OCI-LY7 (cell line): ENCODE data around the gene WASHC4. TPM values are rescaled to one million over a fixed set of nuclear protein-coding genes. Genes with fewer than 3 reads are reported as not detected.
"Not testable (repeated sequence)": the region's sequence is repeated elsewhere in the genome, so short reads cannot be mapped to it uniquely, and the experiment has no call there.

Experiments used
- BruUV-seq: library from RNA; stranded (reverse); fragments of 400-500 nt; replicated peaks from 2 replicates; lab custom pipeline; 2021; lab: Mats Ljungman, UMichigan
- CTCF ChIA-PET: fragments of 300-600 bp; sonication (Branson Sonifier 250); formaldehyde crosslinking; loops from one replicate; lab custom pipeline; 2022; ENCODE audit warnings: antibody characterized with exemption; ENCODE audit not compliant: unreplicated experiment; lab: Charles Lee
- POLR2A ChIA-PET: fragments of 300-600 bp; sonication (Branson Sonifier 250); formaldehyde crosslinking; loops from one replicate; lab custom pipeline; 2022; ENCODE audit warnings: antibody characterized with exemption; lab: Charles Lee
- DNase-seq: peaks from one replicate; pipeline ENCODE4 v3.0.0-alpha.2; 2015; ENCODE audit warnings: low spot score
- H2AFZ ChIP-seq: fragments of 200-600 bp; sonication (generic), shearing (Covaris generic); 2 replicates; pipeline ENCODE4 v1.6.1; 2014; ENCODE audit warnings: mild to moderate bottlenecking, antibody characterized with exemption, low read length, moderate library complexity
- H3K27ac ChIP-seq: fragments of 200-600 bp; sonication (generic); 2 replicates; pipeline ENCODE4 v1.5.1; 2014; ENCODE audit warnings: mixed run types, low read depth, mild to moderate bottlenecking, moderate library complexity, low read length, inconsistent platforms; ENCODE audit not compliant: poor library complexity, severe bottlenecking
- H3K36me3 ChIP-seq: fragments of 200-600 bp; sonication (generic); 2 replicates; pipeline ENCODE4 v1.6.1; 2014; ENCODE audit warnings: mild to moderate bottlenecking, antibody characterized with exemption, low read length, moderate library complexity, mixed read lengths; ENCODE audit not compliant: insufficient read depth
- H3K4me1 ChIP-seq: fragments of 200-600 bp; sonication (generic); 2 replicates; pipeline ENCODE4 v1.5.1; 2014; ENCODE audit warnings: mild to moderate bottlenecking, low read length; ENCODE audit not compliant: insufficient read depth, poor library complexity, severe bottlenecking
- H3K4me2 ChIP-seq: fragments of 200-600 bp; sonication (generic); 2 replicates; pipeline ENCODE4 v1.6.1; 2014; ENCODE audit warnings: mild to moderate bottlenecking, low read length
- H3K4me3 ChIP-seq: fragments of 200-600 bp; sonication (generic); 2 replicates; pipeline ENCODE4 v1.5.1; 2014; ENCODE audit warnings: mild to moderate bottlenecking, low read depth, low read length; ENCODE audit not compliant: poor library complexity, severe bottlenecking
- H3K79me2 ChIP-seq: fragments of 200-600 bp; sonication (generic); 2 replicates; pipeline ENCODE4 v1.6.1; 2016; ENCODE audit warnings: low read depth, mild to moderate bottlenecking, low read length, moderate library complexity, mixed read lengths; ENCODE audit not compliant: insufficient read depth
- H3K9me2 ChIP-seq: fragments of 200-600 bp; sonication (generic); 2 replicates; pipeline ENCODE4 v1.6.1; 2016; ENCODE audit warnings: mild to moderate bottlenecking, low read length, mixed read lengths; ENCODE audit not compliant: insufficient read depth
- H3K9me3 ChIP-seq: fragments of 200-600 bp; sonication (generic); 2 replicates; pipeline ENCODE4 v1.6.1; 2014; ENCODE audit warnings: mild to moderate bottlenecking, mixed run types, low read length, mixed read lengths
- H4K20me1 ChIP-seq: fragments of 200-600 bp; sonication (generic); 2 replicates; pipeline ENCODE4 v1.6.1; 2014; ENCODE audit warnings: mild to moderate bottlenecking, antibody characterized with exemption, low read length, moderate library complexity, mixed read lengths; ENCODE audit not compliant: insufficient read depth
- CTCF ChIP-seq: fragments of 200-600 bp; sonication (generic); conservative IDR thresholded peaks from 2 replicates; pipeline ENCODE4 v1.5.1; 2014; ENCODE audit warnings: mild to moderate bottlenecking, antibody characterized with exemption, low read length, moderate library complexity, mixed read lengths
- EZH2phosphoT487 ChIP-seq: fragments of 200-600 bp; sonication (generic); IDR thresholded peaks from 2 replicates; pipeline ENCODE4 v1.6.1; 2018; ENCODE audit warnings: low read depth, borderline replicate concordance, mild to moderate bottlenecking, mixed run types, antibody characterized with exemption, low read length, moderate library complexity, mixed read lengths
- intact Hi-C: fragments of 100-400 bp; cut with micrococcal nuclease; formaldehyde crosslinking; loops from one replicate; pipeline ENCODE4 v1.10.0; 2022; ENCODE audit not compliant: unreplicated experiment
- total RNA-seq, 2 experiments: library from RNA; depleted of rRNA in 1 of 2; stranded (reverse); fragments of >200 nt in 1 of 2; shearing (Covaris generic) in 1 of 2; gene quantifications; 2 replicates each; pipeline ENCODE4 v1.2.3, GENCODE V29; 2014 to 2022

Gene WASHC4
- total RNA-seq, 2 experiments from 2014 or later = 54.8 to 71.8 TPM

GRCh38 chr12:105177208-105177607 lies 69.7 kb downstream of the WASHC4 start:
- Histone ChIP-seq H2AFZ (no peak overlapping the region), H3K9me2 (no peaks in the 10 kb centered on the region), H3K4me2 (no peak overlapping the region), H4K20me1 (no peaks in the 10 kb centered on the region), H3K4me1 (no peaks in the 10 kb centered on the region), H3K9me3 (no peaks in the 10 kb centered on the region), H3K79me2 (no peaks in the 10 kb centered on the region), H3K4me3 (no peak overlapping the region), H3K27ac (no peak overlapping the region), H3K36me3 (peaks cover 63% of the 10 kb centered on the region)
- ChIA-PET CTCF (no interaction called here), POLR2A (interaction anchor here (1.1 kb wide), 1 partner anchor 32 kb away, joined by 3 read pairs; no protein-coding TSS in a partner anchor)
- no peak for DNase-seq
- intact Hi-C loops = no loop called here
- BruUV-seq = no TSS peak
- TF ChIP-seq EZH2phosphoT487 = no peak
- no peak for TF ChIP-seq CTCF

- POLR2A ChIA-PET, H3K4me3 ChIP-seq, CTCF ChIA-PET, H3K4me1 ChIP-seq, H2AFZ ChIP-seq, H3K4me2 ChIP-seq, H3K27ac ChIP-seq, DNase-seq, H3K9me3 ChIP-seq, intact Hi-C loops, H3K79me2 ChIP-seq, H4K20me1 ChIP-seq, H3K9me2 ChIP-seq, BruUV-seq: not testable (repeated sequence)
- H3K36me3 ChIP-seq = peaks cover 52% of the 10 kb centered on the region
Measured at GRCh38 chr12:105179114-105179513, 71.6 kb downstream of the WASHC4 start.

- BruUV-seq, intact Hi-C loops, H3K9me2 ChIP-seq, H2AFZ ChIP-seq, POLR2A ChIA-PET, H3K9me3 ChIP-seq, H3K4me3 ChIP-seq, H3K79me2 ChIP-seq, H3K27ac ChIP-seq, H3K4me2 ChIP-seq, CTCF ChIA-PET, DNase-seq, H4K20me1 ChIP-seq, H3K4me1 ChIP-seq: not testable (repeated sequence)
- peaks cover 54% of the 10 kb centered on the region for H3K36me3 ChIP-seq
Measured at GRCh38 chr12:105183406-105183805, 75.9 kb downstream of the WASHC4 start.

- H3K4me1 ChIP-seq, BruUV-seq, H3K9me3 ChIP-seq, H3K79me2 ChIP-seq, H2AFZ ChIP-seq, CTCF ChIA-PET, H4K20me1 ChIP-seq, H3K4me3 ChIP-seq, DNase-seq, POLR2A ChIA-PET, H3K4me2 ChIP-seq, H3K27ac ChIP-seq, intact Hi-C loops, H3K9me2 ChIP-seq: not testable (repeated sequence)
- peaks cover 53% of the 10 kb centered on the region for H3K36me3 ChIP-seq
Measured at GRCh38 chr12:105183976-105184375, 76.4 kb downstream of the WASHC4 start.
